D721Med (cell line): Measurements from ENCODE around the gene TMA7B.

Experiments
- DNase-seq: peaks from one replicate; pipeline ENCODE4 v3.0.0; 2011; ENCODE audit warnings: low spot score; ENCODE audit not compliant: insufficient read length
- FAIRE-seq: peaks from 2 replicates; lab custom pipeline; 2011; peaks lifted over from hg19 to GRCh38; lab: Jason Lieb, UNC
- CTCF ChIP-seq: IDR thresholded peaks from 2 replicates; pipeline ENCODE4 v1.5.1; 2012; ENCODE audit warnings: mild to moderate bottlenecking, control low read depth; ENCODE audit not compliant: insufficient read depth; ENCODE audit errors: missing control alignments

The TMA7B gene

DNA sequence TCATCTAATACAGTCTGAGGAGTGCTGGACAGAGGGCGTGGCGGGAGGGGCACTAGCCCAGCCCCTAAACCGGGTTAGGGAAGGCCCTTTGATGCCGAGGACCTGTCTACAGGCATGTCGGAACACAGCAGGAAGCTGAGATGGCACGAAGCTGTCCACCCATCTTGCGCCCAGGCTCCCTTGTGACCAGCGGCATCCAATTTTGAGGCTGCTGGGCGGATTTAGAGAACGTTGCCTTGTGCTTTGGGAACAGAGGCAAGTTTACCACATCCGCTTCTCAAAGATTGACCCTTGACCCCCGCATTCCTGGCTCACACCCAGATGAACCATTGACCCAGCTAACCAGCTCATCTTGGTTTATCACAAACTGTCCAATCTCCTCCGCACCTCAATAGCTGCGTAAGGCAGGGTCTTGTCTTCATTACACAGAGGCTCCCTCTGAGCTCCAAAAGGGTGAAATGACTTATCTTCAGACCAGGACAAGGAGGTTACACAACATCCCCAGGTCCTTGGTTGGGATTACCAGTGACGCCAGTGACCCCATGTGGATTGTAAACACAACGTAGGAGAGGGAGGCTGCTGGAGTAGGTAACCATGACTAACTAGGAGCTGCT is 39.1 kb downstream of the TMA7B start:
- FAIRE-seq (no peak), DNase-seq (no peak)
- TF ChIP-seq CTCF = no peak

DNA sequence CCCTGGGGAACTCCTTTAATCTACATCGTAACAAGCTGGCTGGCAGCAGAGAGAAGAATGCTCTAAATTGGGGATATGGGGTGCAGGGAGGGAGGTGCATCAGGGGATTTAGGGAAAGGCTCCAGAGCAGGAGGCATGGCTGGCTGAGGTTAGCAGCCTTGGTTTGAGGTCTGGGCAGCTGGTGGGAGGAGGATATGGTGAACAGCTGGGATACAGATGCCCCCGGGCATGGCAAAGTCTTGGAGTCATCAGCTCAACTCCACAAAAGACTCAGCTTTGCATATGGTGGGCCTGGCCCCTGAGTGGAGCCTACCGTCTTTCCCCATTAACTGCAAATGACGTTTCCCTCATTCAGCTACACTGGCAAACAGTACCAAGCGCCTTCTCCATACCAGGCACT is 40.0 kb downstream of the TMA7B start:
- TF ChIP-seq CTCF = no peak
- DNase-seq (no peak), FAIRE-seq (no peak)

DNA sequence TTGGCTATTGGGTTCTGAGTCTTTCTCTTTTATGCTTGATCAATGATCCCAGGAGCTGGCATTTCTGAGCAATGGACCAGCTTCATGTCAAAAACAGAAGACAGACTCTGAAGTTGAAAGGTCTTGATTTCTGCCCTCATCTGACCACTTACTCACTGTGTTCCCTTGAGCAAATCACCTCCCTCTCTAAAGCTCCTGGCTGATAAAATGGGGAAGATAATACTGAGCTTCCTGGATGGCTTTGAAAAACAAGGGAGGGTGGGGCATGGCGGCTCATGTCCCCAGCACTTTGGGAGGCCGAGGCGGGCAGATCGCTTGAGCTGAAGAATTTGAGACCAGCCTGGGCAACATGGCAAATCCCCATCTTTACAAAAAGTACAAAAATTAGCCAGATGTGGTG is 40.9 kb downstream of the TMA7B start:
- DNase-seq (no peak), FAIRE-seq (no peak)
- TF ChIP-seq CTCF = no peak

DNA sequence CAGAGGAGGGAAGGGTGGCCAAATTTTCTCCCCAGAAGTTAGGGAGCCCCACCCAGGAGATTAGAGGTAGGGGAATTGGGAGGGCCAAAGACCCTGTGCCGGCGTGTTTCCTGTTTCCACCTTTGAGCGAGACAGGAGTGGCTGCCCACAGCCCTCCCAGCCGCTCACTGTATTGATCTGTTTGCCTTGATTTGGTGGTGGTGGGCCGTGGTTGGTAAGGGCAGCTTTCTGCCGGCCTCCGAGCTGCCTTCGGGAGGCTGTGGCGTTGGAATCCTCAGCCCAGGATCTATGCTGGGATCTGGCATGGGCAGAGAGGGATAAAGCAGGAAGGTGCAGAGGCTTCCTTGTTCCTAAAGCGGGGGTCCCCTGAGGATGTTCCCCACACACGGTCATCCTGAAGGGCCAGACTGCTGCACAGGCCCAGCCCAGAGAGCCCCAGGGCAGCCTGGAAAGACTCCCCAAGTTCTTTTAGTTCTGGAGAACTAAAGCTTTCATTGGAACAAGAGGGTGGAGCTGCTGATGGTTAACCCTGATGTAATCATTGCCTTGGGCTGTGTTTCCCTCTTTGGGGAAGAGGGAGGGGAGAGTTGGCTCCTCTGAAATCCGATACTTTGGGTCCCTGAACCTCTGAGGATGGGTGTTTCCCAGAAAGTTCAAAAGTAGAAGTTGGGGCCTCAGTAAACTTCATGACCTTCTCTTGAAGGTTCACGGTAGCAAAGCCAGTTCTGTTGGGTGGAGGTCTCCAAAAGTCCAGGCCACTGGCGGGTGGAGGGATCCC is 41.8 kb downstream of the TMA7B start:
- FAIRE-seq (no peak), DNase-seq (no peak)
- TF ChIP-seq CTCF = no peak

GRCh38 chr22:40002935-40003715 is 42.9 kb downstream of the TMA7B start:
- TF ChIP-seq CTCF = no peak
- no peak for FAIRE-seq
- no peak for DNase-seq

DNA sequence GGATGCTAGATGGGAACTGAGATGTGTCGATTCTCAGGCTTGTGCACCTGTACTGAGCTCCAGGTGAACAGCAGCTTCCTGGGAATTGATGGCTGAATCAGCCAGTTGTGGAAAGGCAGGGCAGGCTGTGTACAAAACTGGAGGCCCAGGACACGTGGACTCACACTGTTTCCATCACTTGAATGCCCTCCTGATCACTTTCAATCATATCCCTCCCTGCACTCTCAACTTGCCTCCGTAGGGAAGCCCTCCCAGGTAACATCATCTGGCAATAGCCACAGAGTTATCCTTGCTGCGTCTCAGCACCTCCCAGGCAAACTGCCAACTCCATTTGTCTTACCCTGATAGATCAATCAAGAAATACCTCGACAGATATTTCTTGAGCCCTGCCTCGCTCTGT is 44.6 kb downstream of the TMA7B start:
- DNase-seq (no peak), FAIRE-seq (no peak)
- TF ChIP-seq CTCF = no peak
